Osteoblast (primary cell): ENCODE results near the gene RPAP3. TPM values are rescaled to one million over a fixed set of nuclear protein-coding genes. Genes with fewer than 3 reads are reported as not detected.
A peak's percentile ranks its signal among the peaks of the same experiment; 100 is the strongest.

ENCODE experiments used
- DNase-seq: peaks from one replicate; pipeline ENCODE4 v3.0.0; 2011; ENCODE audit warnings: low spot score, mixed read lengths; ENCODE audit not compliant: insufficient read length; ENCODE audit errors: missing footprints
- H2AFZ ChIP-seq: 2 replicates; pipeline ENCODE4 v1.6.0; 2011; ENCODE audit warnings: mild to moderate bottlenecking, low read length
- H3K27ac ChIP-seq: 2 replicates; pipeline ENCODE4 v1.5.1; 2011; ENCODE audit warnings: mild to moderate bottlenecking, low read depth, low read length, moderate library complexity
- H3K27me3 ChIP-seq: 2 replicates; pipeline ENCODE4 v1.6.0; 2012; ENCODE audit warnings: mild to moderate bottlenecking, control low read depth, inconsistent platforms, low read length, moderate library complexity; ENCODE audit not compliant: insufficient read depth
- H3K36me3 ChIP-seq: 2 replicates; pipeline ENCODE4 v1.5.1; 2011; ENCODE audit warnings: mild to moderate bottlenecking, low read length, control low read depth, moderate library complexity; ENCODE audit not compliant: insufficient read depth
- H3K4me1 ChIP-seq: 2 replicates; pipeline ENCODE4 v1.5.1; 2011; ENCODE audit warnings: mild to moderate bottlenecking, low read length, control low read depth, moderate library complexity; ENCODE audit not compliant: insufficient read depth
- H3K4me2 ChIP-seq: 2 replicates; pipeline ENCODE4 v1.6.0; 2011; ENCODE audit warnings: mild to moderate bottlenecking, low read length; ENCODE audit not compliant: insufficient read depth
- H3K4me3 ChIP-seq: fragments of 200-600 bp; sonication (generic); 3 replicates; pipeline ENCODE4 v1.5.1; 2012; ENCODE audit warnings: mild to moderate bottlenecking, low read length, inconsistent platforms; ENCODE audit not compliant: insufficient read depth
- H3K79me2 ChIP-seq: 2 replicates; pipeline ENCODE4 v1.6.0; 2012; ENCODE audit warnings: mild to moderate bottlenecking, low read length, control low read depth, inconsistent platforms; ENCODE audit not compliant: insufficient read depth
- H3K9me3 ChIP-seq: 2 replicates; pipeline ENCODE4 v1.5.1; 2011; ENCODE audit warnings: low read depth, low read length, control low read depth
- H4K20me1 ChIP-seq: 2 replicates; pipeline ENCODE4 v1.6.0; 2012; ENCODE audit warnings: mild to moderate bottlenecking, low read length, control low read depth; ENCODE audit not compliant: insufficient read depth
- total RNA-seq: library from RNA; depleted of rRNA; stranded (reverse); fragments of >200 nt; gene quantifications from 2 replicates; pipeline ENCODE4 v1.2.3, GENCODE V29; 2012
- TF ChIP-seq, protein P1 (sequence below): IDR thresholded peaks from 2 replicates; pipeline ENCODE4 v1.5.1; 2011; ENCODE audit warnings: mild to moderate bottlenecking, low read depth, low read length, moderate library complexity; ENCODE audit errors: extremely low read depth

The RPAP3 gene
- total RNA-seq, 1 donor = 15.6 TPM

DNA sequence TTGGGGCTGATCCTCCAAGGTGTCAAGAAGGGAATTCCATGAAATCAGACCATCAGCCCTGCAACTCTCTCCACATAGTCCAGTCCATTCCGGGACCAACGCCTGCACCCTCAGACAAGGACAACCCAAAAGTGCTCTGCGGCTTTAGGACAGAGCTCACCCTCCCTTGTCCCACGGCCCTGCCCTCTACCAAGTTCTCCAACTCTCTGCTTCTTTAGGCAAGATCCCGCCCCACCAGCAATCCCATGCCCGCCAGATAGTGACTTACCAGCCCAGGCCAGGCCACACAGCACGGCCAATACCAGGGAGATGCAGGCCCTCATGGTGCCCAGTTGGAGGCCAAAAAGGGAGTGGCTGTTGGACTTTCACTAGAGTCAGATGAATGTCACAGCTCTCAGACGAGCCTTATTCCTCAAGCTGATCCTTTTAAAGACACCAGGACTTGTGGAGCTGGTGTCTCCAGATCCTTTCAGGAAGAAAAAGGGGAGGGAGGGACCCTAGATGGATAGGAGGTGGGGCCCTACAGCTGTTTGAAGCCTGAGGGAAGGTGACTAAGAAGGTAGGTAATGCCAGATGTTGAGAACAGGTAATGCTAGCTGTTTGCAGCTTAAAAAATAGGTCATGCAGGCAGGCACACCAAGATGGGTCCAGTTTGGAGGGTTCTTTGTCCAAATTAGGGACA lies 19.4 kb upstream of the RPAP3 start, which contains the start of gene ENDOU:
ENDOU (minus strand) TSS at position 400 of the 682 bp plus-strand sequence; CDS start at position 323, 77 bp downstream.
- Histone ChIP-seq H3K79me2 (no peaks in the 10 kb centered on the region), H3K27ac (peak within 1 kb of the TSS; percentile 56), H2AFZ (peak within 1 kb of the TSS; percentile 58), H3K27me3 (no peaks in the 10 kb centered on the region), H4K20me1 (no peaks in the 10 kb centered on the region), H3K4me2 (peak within 1 kb of the TSS; percentile 63), H3K4me1 (peaks cover 43% of the 10 kb centered on the region), H3K36me3 (no peaks in the 10 kb centered on the region), H3K9me3 (no peaks in the 10 kb centered on the region), H3K4me3 (peak within 1 kb of the TSS; percentile 33)
- TF ChIP-seq, protein P1, sequence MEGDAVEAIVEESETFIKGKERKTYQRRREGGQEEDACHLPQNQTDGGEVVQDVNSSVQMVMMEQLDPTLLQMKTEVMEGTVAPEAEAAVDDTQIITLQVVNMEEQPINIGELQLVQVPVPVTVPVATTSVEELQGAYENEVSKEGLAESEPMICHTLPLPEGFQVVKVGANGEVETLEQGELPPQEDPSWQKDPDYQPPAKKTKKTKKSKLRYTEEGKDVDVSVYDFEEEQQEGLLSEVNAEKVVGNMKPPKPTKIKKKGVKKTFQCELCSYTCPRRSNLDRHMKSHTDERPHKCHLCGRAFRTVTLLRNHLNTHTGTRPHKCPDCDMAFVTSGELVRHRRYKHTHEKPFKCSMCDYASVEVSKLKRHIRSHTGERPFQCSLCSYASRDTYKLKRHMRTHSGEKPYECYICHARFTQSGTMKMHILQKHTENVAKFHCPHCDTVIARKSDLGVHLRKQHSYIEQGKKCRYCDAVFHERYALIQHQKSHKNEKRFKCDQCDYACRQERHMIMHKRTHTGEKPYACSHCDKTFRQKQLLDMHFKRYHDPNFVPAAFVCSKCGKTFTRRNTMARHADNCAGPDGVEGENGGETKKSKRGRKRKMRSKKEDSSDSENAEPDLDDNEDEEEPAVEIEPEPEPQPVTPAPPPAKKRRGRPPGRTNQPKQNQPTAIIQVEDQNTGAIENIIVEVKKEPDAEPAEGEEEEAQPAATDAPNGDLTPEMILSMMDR = no peak
- peak; percentile 34 for DNase-seq

DNA sequence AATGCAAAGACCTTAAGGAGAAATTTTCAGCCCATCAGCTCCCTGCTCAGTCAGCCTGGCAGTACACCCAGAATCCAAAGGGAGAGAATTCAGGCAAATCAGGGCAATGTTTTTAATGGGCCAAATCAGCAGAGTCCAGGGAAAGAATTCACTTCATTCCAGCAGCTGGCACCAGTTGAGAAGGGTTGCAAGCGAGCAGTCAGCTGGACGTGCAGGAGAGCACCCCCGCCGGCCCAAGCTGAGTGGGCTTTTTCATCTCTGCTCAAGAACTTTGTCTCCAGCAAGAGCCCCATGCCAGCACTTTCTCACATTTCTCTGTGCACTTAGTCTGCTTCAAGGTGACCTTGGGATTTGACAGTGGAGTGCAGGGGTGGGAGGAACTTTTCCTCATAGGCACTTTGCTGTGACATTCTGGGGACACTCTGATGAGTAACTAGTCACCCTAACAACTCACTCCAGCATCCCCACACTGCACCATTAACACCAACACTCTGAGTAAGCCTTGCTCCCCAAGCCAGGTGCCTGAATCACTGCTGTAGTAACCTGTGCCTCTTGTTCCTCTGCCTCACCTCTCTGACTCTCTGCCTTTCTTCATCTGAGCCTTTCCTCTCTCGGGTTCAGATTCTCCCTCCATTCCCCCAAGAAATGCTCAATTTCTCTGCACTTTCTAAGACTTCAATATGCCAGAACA lies 17.3 kb upstream of the RPAP3 start:
- H2AFZ ChIP-seq = no peak overlapping the region
- H3K4me2 ChIP-seq = no peak overlapping the region
- no peaks in the 10 kb centered on the region for H4K20me1 ChIP-seq
- no peaks in the 10 kb centered on the region for H3K36me3 ChIP-seq
- no peaks in the 10 kb centered on the region for H3K79me2 ChIP-seq
- H3K27me3 ChIP-seq = no peaks in the 10 kb centered on the region
- TF ChIP-seq, protein P1 = no peak
- H3K4me3 ChIP-seq = no peak overlapping the region
- H3K4me1 ChIP-seq = peaks cover 29% of the 10 kb centered on the region
- no peak overlapping the region for H3K27ac ChIP-seq
- H3K9me3 ChIP-seq = no peaks in the 10 kb centered on the region
- peak; percentile 10 for DNase-seq

DNA sequence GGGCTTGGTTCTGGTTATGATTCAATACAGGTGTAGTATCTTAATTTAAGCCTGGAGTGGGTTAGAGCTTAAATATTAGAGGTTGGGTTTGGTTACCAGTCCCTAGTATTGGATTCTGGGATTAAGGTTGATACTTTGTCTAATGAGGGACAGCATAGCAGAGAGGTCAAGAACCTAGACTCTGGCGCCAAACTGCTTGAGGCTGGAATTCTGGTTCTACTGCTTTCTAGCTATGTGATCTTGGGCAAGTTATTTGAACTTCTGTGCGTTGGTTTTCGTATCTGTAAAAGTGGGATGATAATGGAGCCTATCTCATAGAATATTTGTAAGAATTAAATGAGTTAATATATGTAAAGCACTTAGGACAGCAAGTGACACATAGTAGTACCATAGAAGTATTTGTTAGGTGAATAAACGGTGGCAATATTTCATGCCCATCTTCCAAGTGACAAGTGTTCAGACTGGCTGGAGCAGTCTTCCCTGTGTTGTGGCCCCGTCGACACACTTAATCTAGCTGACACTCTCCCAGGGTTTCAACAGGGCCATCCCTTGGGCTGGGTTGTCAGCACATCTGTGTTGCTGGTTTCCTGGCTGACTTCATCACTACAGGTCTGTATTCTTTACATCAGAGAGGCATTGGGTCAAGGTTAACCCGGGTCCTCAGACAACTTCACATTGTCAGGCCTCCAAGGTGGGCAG lies 16.5 kb upstream of the RPAP3 start:
- H3K27ac ChIP-seq = no peak overlapping the region
- no peak overlapping the region for H3K4me3 ChIP-seq

More for the DNA sequence above, 16.5 kb upstream of the RPAP3 start:
- Histone ChIP-seq H3K9me3 (no peaks in the 10 kb centered on the region), H2AFZ (no peak overlapping the region), H4K20me1 (no peaks in the 10 kb centered on the region), H3K4me1 (peaks cover 33% of the 10 kb centered on the region), H3K79me2 (no peaks in the 10 kb centered on the region), H3K27me3 (no peaks in the 10 kb centered on the region), H3K4me2 (no peak overlapping the region), H3K36me3 (no peaks in the 10 kb centered on the region)
- TF ChIP-seq, protein P1 = no peak
- DNase-seq = no peak
